CD4-positive, alpha-beta memory T cell (primary cell): Measurements from ENCODE around the gene PHC3. TPM values are rescaled to one million over a fixed set of nuclear protein-coding genes. Genes with fewer than 3 reads are reported as not detected.
"Not testable (repeated sequence)": the region's sequence is repeated elsewhere in the genome, so short reads cannot be mapped to it uniquely, and the experiment has no call there.

Experiments
- CTCF ChIA-PET: fragments of 350-600 bp; sonication (Branson Sonifier 250); formaldehyde crosslinking; loops from one replicate; lab custom pipeline; 2021; ENCODE audit warnings: inconsistent platforms; ENCODE audit not compliant: partially characterized antibody; lab: Charles Lee
- POLR2A ChIA-PET: fragments of 350-600 bp; sonication (Branson Sonifier 250); formaldehyde crosslinking; loops from one replicate; lab custom pipeline; 2021; ENCODE audit not compliant: partially characterized antibody; lab: Charles Lee
- DNase-seq, 5 donors: peaks; one replicate each; pipeline versions ENCODE4 v3.0.0 to v3.0.0-alpha.2; 2020 to 2022; ENCODE audit warnings: mixed read lengths in 1 of 5
- H3K27ac ChIP-seq: one replicate; pipeline ENCODE4 v1.7.0; 2013; ENCODE audit warnings: low read depth, low read length
- H3K27me3 ChIP-seq: 2 replicates; pipeline ENCODE4 v1.7.0; 2013; ENCODE audit warnings: mild to moderate bottlenecking, low read length, moderate library complexity; ENCODE audit not compliant: insufficient read depth
- H3K36me3 ChIP-seq: 2 replicates; pipeline ENCODE4 v1.7.0; 2013; ENCODE audit warnings: mild to moderate bottlenecking, low read length, moderate library complexity; ENCODE audit not compliant: insufficient read depth
- H3K4me1 ChIP-seq: 2 replicates; pipeline ENCODE4 v1.7.0; 2013; ENCODE audit warnings: mild to moderate bottlenecking, low read length, moderate library complexity; ENCODE audit not compliant: insufficient read depth
- H3K4me3 ChIP-seq, 2 donors: one replicate each; pipeline ENCODE4 v1.7.0; 2013; ENCODE audit warnings: low read length in 2 of 2, mild to moderate bottlenecking in 1 of 2
- H3K9me3 ChIP-seq, 2 donors: one replicate each; pipeline ENCODE4 v1.7.0; 2013; ENCODE audit warnings: low read length in 2 of 2, control low read depth in 1 of 2; ENCODE audit not compliant: control insufficient read depth in 1 of 2
- H3K27ac Mint-ChIP-seq, 7 donors: one replicate each; pipeline ENCODE4 v1.8.0; 2020 to 2021; ENCODE audit warnings: mixed read lengths in 7 of 7, mild to moderate bottlenecking in 6 of 7, inconsistent platforms in 3 of 7, moderate library complexity in 3 of 7
- H3K27me3 Mint-ChIP-seq, 2 donors: one replicate each; pipeline ENCODE4 v1.8.0; 2020 to 2021; ENCODE audit warnings: mixed read lengths in 2 of 2
- H3K36me3 Mint-ChIP-seq, 2 donors: one replicate each; pipeline ENCODE4 v1.8.0; 2020 to 2021; ENCODE audit warnings: mixed read lengths in 2 of 2, inconsistent platforms in 1 of 2, mild to moderate bottlenecking in 1 of 2
- H3K4me1 Mint-ChIP-seq, 4 donors: one replicate each; pipeline ENCODE4 v1.8.0; 2020 to 2021; ENCODE audit warnings: mixed read lengths in 4 of 4, mild to moderate bottlenecking in 1 of 4
- H3K4me3 Mint-ChIP-seq, 8 donors: one replicate each; pipeline ENCODE4 v1.8.0; 2020 to 2021; ENCODE audit warnings: mixed read lengths in 8 of 8, mild to moderate bottlenecking in 7 of 8, moderate library complexity in 6 of 8, inconsistent platforms in 3 of 8
- H3K9me3 Mint-ChIP-seq, 8 donors: one replicate each; pipeline ENCODE4 v1.8.0; 2020 to 2021; ENCODE audit warnings: mixed read lengths in 8 of 8, mild to moderate bottlenecking in 5 of 8, inconsistent platforms in 3 of 8, moderate library complexity in 1 of 8
- intact Hi-C: fragments of 100-400 bp; cut with micrococcal nuclease; formaldehyde crosslinking; loops from one replicate; pipeline ENCODE4 v1.15.1; 2023
- polyA plus RNA-seq, 2 donors: library from polyadenylated mRNA; unstranded; fragments of 300-500 nt; fragmentation: Illumina TruSeq; gene quantifications; one replicate each; pipeline ENCODE4 v1.2.3, GENCODE V29; 2021
- total RNA-seq, 2 experiments: library from RNA; stranded (reverse); gene quantifications; one replicate each; pipeline ENCODE4 v1.2.3, GENCODE V29; 2021

Gene PHC3
- total and polyA plus RNA-seq, 4 experiments from 2014 or later: 29.2 to 173 (median 116) TPM

GRCh38 chr3:170221924-170222646 lies 40.6 kb upstream of the PHC3 start, which contains the start of gene PRKCI:
Gene PRKCI, plus strand, starts transcription at chr3:170222424. Its CDS starts 246 bp downstream, at chr3:170222670.
- ChIA-PET POLR2A (interaction anchor here (0.6 to 4.2 kb wide), 8 partner anchors 11 to 457 kb away, joined by 3 to 39 read pairs (median 4); partner anchors contain the start of genes MYNN, PHC3, SEC62 and SKIL), CTCF (interaction anchor here (0.5 to 1.1 kb wide), 5 partner anchors 11 to 450 kb away, joined by 3 to 7 read pairs (median 3); no protein-coding TSS in a partner anchor)
- intact Hi-C loops: loop anchor here (1.0 to 5.0 kb wide), 4 partner anchors 33 to 255 kb away; partner anchors contain the start of genes PHC3, SEC62 and SKIL

DNA sequence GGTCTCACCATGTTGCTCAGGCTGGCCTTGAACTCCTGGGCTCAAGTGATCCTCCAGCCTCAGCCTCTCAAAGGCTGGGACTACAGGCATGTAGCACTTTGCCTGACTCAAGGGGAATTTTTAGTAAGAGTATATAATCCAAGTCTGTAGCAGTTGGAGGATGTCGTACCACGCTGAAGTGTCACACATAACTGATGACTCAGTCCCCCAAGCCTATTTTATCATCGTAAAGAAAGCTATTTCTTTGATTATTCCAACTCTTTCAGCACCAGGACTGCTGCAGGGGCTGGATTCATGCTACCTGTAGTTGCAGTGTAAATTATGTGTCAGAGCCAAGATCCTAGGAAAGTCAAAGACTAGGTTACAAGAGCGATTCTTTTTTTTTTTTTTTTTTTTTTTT lies 39.3 kb upstream of the PHC3 start:
- no peak for DNase-seq
- CTCF ChIA-PET: interaction anchor here (1.4 kb wide), 1 partner anchor 9 kb away, joined by 3 read pairs; no protein-coding TSS in a partner anchor
- Histone ChIP-seq H3K36me3 (no peaks in the 10 kb centered on the region), H3K27me3 (no peaks in the 10 kb centered on the region), H3K9me3 (no peaks in the 10 kb centered on the region), H3K4me1 (peaks cover 25% of the 10 kb centered on the region), H3K4me3 (no peak overlapping the region), H3K27ac (no peak overlapping the region)
- H3K36me3 Mint-ChIP-seq: peaks cover 0 to 10% of the 10 kb centered on the region in 2 donors
- H3K4me3 Mint-ChIP-seq: peak overlapping the region in 7 of 8 donors; percentile 48 to 76 (median 64)
- POLR2A ChIA-PET: interaction anchor here (2.5 to 4.2 kb wide), 2 partner anchors 41 to 448 kb away, joined by 12 to 39 read pairs; partner anchors contain the start of genes MYNN and PHC3
- peaks cover 20 to 32% (median 24%) of the 10 kb centered on the region in 4 donors for H3K4me1 Mint-ChIP-seq
- H3K27ac Mint-ChIP-seq: peak overlapping the region in 3 of 7 donors; percentile 13 to 65 (median 35)
- H3K27me3 Mint-ChIP-seq: no peaks in the 10 kb centered on the region
- intact Hi-C loops: loop anchor here (5.0 kb wide), 1 partner anchor 254 kb away; the partner anchor contains the start of gene SEC62
- H3K9me3 Mint-ChIP-seq: peaks cover 0 to 1% (median 0%) of the 10 kb centered on the region in 8 donors

More at GRCh38 chr3:170221924-170222646, 40.6 kb upstream of the PHC3 start, which contains the start of gene PRKCI:
- H3K27ac ChIP-seq: peak within 1 kb of the TSS; percentile 72
- Mint-ChIP-seq H3K9me3 (no peaks in the 10 kb centered on the region), H3K27me3 (no peaks in the 10 kb centered on the region), H3K36me3 (peaks cover 0 to 10% of the 10 kb centered on the region in 2 donors), H3K4me3 (peak within 1 kb of the TSS; percentile 91 to 99 (median 94)), H3K4me1 (peaks cover 24 to 39% (median 29%) of the 10 kb centered on the region in 4 donors), H3K27ac (peak within 1 kb of the TSS; percentile 92 to 99 (median 95))
- peak within 1 kb of the TSS; percentile 91 to 97 for H3K4me3 ChIP-seq
- H3K4me1 ChIP-seq: peaks cover 25% of the 10 kb centered on the region
- no peaks in the 10 kb centered on the region for H3K9me3 ChIP-seq
- H3K36me3 ChIP-seq: no peaks in the 10 kb centered on the region
- no peaks in the 10 kb centered on the region for H3K27me3 ChIP-seq
- DNase-seq: peak; percentile 86 to 89 (median 88)

DNA sequence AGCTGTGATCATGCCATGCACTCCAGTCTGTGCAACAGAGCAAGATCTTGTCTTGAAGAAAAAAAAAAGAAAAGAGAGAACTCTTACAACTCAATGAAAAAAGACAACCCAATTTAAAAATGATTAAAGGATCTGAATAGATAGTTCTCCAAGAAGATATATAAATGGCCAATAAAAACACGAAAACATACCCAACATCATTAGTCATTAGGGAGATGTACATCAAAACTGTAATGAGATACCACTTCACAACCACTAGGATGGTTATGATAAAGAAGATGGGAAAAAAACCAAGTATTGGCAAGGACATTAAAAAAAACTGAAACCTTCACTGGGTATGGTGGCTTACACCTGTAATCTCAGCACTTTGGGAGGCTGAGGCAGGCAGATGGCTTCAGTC lies 38.3 kb upstream of the PHC3 start:
- intact Hi-C loops: loop anchor here (5.0 kb wide), 1 partner anchor 253 kb away; the partner anchor contains the start of gene SEC62
- Histone ChIP-seq H3K4me3 (no peak overlapping the region), H3K36me3 (no peaks in the 10 kb centered on the region), H3K9me3 (no peaks in the 10 kb centered on the region), H3K4me1 (peaks cover 25% of the 10 kb centered on the region), H3K27ac (no peak overlapping the region), H3K27me3 (no peaks in the 10 kb centered on the region)
- Mint-ChIP-seq H3K36me3 (peaks cover 0 to 10% of the 10 kb centered on the region in 2 donors), H3K27me3 (no peaks in the 10 kb centered on the region), H3K4me1 (peaks cover 16 to 27% (median 19%) of the 10 kb centered on the region in 4 donors), H3K4me3 (peak overlapping the region in 4 of 8 donors; percentile 13 to 57 (median 26)), H3K9me3 (peaks cover 0 to 1% (median 0%) of the 10 kb centered on the region in 8 donors), H3K27ac (peak overlapping the region in 2 of 7 donors; percentile 44 to 75)
- ChIA-PET CTCF (interaction anchor here (1.4 kb wide), 1 partner anchor 8 kb away, joined by 3 read pairs; no protein-coding TSS in a partner anchor), POLR2A (no interaction called here)
- no peak for DNase-seq

GRCh38 chr3:170211668-170212067 lies 30.1 kb upstream of the PHC3 start:
- no peak overlapping the region for H3K27ac ChIP-seq
- no peaks in the 10 kb centered on the region for H3K4me1 Mint-ChIP-seq
- H3K27me3 Mint-ChIP-seq: peaks cover 7 to 8% of the 10 kb centered on the region in 2 donors
- peaks cover 0 to 4% (median 0%) of the 10 kb centered on the region in 8 donors for H3K9me3 Mint-ChIP-seq
- H3K4me1 ChIP-seq: no peaks in the 10 kb centered on the region
- no peak overlapping the region for H3K4me3 ChIP-seq
- peaks cover 0 to 3% of the 10 kb centered on the region in 2 donors for H3K36me3 Mint-ChIP-seq
- ChIA-PET CTCF (interaction anchor here (1.6 kb wide), 1 partner anchor 9 kb away, joined by 3 read pairs; no protein-coding TSS in a partner anchor), POLR2A (no interaction called here)
- no peak overlapping the region for H3K27ac Mint-ChIP-seq
- intact Hi-C loops: no loop called here
- no peaks in the 10 kb centered on the region for H3K9me3 ChIP-seq
- no peak for DNase-seq
- H3K36me3 ChIP-seq: no peaks in the 10 kb centered on the region
- H3K4me3 Mint-ChIP-seq: no peak overlapping the region
- H3K27me3 ChIP-seq: no peaks in the 10 kb centered on the region

GRCh38 chr3:170207717-170208116 lies 26.2 kb upstream of the PHC3 start:
- Mint-ChIP-seq H3K9me3 (peaks cover 0 to 4% (median 0%) of the 10 kb centered on the region in 8 donors), H3K36me3 (peaks cover 0 to 3% of the 10 kb centered on the region in 2 donors), H3K27me3 (peaks cover 15 to 20% of the 10 kb centered on the region in 2 donors), H3K27ac (no peak overlapping the region), H3K4me3 (no peak overlapping the region), H3K4me1 (no peaks in the 10 kb centered on the region)
- Histone ChIP-seq H3K36me3 (no peaks in the 10 kb centered on the region), H3K27ac (no peak overlapping the region), H3K27me3 (no peaks in the 10 kb centered on the region), H3K9me3 (no peaks in the 10 kb centered on the region), H3K4me3 (no peak overlapping the region), H3K4me1 (no peaks in the 10 kb centered on the region)
- intact Hi-C loops: no loop called here
- DNase-seq: no peak
- POLR2A ChIA-PET: no interaction called here
- CTCF ChIA-PET: no interaction called here

DNA sequence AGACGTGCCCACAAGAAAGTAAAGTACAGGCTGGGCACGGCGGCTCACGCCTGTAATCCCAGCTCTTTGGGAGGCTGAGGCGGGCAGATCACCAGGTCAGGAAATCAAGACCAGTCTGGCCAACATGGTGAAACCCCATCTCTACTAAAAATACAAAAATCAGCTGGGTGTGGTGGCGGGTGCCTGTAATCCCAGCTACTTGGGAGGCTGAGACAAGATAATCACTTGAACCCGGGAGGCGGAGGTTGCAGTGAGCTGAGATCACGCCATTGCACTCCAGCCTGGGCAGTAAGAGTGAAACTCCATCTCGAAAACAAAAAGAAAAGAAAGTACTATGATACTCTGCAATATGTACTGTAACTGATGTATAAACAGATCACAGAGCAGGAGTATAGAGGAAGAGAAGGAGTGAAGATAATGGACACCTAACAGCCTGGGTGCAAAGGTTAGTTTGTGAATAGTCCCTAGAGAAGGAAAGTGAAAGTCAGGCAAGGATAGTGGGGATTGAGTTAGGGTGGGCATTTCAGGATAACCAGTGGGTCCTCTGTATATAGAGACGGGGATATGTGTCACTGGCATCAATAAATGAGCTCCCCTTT lies 24.7 kb upstream of the PHC3 start:
- peak overlapping the region in 1 of 7 donors; percentile 19 for H3K27ac Mint-ChIP-seq
- POLR2A ChIA-PET, H3K36me3 ChIP-seq, H3K4me1 Mint-ChIP-seq, H3K4me3 ChIP-seq, intact Hi-C loops, H3K9me3 Mint-ChIP-seq, H3K27ac ChIP-seq, H3K36me3 Mint-ChIP-seq, DNase-seq, H3K9me3 ChIP-seq, H3K27me3 ChIP-seq, H3K4me1 ChIP-seq, H3K4me3 Mint-ChIP-seq: not testable (repeated sequence)
- peaks cover 12 to 20% of the 10 kb centered on the region in 2 donors for H3K27me3 Mint-ChIP-seq
- CTCF ChIA-PET: interaction anchor here (1.0 kb wide), 1 partner anchor 27 kb away, joined by 3 read pairs; no protein-coding TSS in a partner anchor
